ENCODE measurements around the gene TEKTIP1.

The TEKTIP1 gene

DNA sequence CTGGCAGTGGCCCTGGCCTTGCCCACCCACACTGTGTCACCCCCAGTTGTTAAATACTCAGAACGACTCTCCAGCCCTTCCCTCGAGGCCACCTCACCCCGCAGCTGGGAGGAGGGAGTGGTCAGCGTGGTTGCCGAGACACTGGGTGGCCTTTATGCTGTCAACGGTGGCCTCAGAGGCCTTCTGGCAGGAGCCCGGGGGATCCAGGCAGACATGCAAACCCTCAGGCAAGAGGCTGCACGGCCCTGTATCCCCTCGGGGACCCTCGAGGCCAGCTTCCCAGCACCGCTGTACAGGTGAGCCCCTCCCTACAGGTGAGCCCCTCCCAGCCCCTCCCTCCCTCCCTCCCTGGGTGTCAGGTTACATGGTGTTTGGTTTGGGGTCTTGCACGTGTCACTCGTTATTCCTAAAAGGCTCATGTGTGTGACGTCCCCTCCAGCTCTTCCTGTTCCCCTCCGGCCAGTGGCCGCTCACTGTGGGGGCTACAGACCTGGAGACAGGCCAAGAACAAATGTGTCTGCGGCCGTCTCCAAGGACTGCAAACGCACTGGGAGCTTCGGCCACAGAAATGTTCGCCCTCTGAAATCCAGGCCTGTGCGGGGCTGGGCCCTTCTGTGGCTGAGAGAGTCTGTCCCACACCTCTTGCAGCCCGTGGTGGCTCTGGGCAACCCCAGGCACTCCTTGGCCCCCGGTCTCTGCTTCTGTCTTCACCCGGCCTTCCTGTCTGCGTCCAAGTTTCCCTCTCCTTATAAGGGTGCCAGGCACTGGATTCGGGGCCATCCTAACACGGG lies at the start of gene TEKTIP1:
TSS of gene TEKTIP1 (plus strand) at position 210 of the 791 bp plus-strand sequence. CDS start at position 214, 4 bp downstream.
- DNase-seq (ENCODE audit: low read depth in 4 of 4, low spot score in 1 of 4) = no peak

GRCh38 chr19:3491396-3492119 lies 47.4 kb upstream of the TEKTIP1 start:
- no peak for DNase-seq (ENCODE audit: low read depth in 4 of 4, low spot score in 1 of 4)

DNA sequence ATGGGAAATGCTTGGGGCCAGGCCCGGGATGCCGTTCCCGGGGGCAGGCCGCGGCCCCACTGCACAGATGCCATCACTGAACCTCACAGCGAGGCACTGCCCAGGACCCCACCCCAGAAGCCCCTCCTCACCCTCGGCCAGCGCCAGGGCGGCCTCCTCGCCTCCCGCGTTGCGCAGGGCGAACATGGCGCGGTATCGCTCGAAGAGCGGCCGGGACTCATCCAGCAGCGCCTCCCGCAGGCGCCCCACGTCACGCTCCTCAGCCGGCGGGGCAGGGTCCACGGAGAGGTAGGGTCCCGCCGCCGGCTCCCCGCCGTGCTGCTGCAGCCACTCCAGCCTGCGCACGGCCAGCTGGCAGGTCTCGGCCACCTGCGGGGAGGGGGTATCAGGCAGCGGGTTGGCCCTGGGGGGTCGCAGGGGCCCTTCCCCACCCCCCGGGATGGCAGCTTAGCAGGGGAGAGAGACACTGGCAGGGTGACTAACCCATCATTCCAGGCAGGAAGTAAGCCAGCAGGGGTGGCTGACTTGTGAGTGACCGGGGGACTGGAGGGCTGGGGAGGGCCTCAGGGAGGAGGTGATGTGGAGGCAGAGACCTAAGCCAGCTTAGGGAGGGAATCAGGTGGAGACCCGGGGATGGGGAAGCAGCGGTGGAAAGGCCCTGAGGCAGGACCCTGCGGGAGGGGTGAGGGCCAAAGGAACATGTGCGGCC lies 46.7 kb upstream of the TEKTIP1 start:
- no peak for DNase-seq (ENCODE audit: low read depth in 4 of 4, low spot score in 1 of 4)

GRCh38 chr19:3492919-3493318 lies 46.1 kb upstream of the TEKTIP1 start:
- no peak for DNase-seq (ENCODE audit: low read depth in 4 of 4, low spot score in 1 of 4)

GRCh38 chr19:3493651-3494050 lies 45.3 kb upstream of the TEKTIP1 start:
- DNase-seq (ENCODE audit: low read depth in 4 of 4, low spot score in 1 of 4) = no peak

- no peak for DNase-seq (ENCODE audit: low read depth in 4 of 4, low spot score in 1 of 4)
These were observed 44.9 kb upstream of the TEKTIP1 start for GRCh38 chr19:3494051-3494450.

DNA sequence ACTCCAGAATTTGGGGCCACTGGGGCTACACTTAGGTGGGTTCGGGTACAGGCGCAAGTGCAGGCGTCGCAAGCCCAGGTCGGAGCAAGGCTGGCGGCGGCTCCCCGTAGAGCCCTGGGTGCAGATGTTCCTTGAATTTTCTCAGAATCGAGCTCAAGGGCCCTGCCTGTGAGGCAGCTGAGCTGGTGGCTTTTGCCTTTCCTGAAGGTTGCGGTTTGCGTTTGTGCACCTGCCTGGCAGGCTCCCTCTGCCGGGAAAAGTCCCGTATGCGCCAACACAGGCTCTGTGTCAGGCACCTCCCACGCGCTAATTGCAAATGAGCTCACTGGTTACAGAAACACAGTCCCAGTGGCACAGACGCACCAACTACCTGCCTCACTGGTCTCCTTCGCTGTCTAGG lies 44.4 kb upstream of the TEKTIP1 start:
- DNase-seq (ENCODE audit: low read depth in 4 of 4, low spot score in 1 of 4) = peak in 3 of 4 experiments; percentile 47 to 51 (median 50)

DNA sequence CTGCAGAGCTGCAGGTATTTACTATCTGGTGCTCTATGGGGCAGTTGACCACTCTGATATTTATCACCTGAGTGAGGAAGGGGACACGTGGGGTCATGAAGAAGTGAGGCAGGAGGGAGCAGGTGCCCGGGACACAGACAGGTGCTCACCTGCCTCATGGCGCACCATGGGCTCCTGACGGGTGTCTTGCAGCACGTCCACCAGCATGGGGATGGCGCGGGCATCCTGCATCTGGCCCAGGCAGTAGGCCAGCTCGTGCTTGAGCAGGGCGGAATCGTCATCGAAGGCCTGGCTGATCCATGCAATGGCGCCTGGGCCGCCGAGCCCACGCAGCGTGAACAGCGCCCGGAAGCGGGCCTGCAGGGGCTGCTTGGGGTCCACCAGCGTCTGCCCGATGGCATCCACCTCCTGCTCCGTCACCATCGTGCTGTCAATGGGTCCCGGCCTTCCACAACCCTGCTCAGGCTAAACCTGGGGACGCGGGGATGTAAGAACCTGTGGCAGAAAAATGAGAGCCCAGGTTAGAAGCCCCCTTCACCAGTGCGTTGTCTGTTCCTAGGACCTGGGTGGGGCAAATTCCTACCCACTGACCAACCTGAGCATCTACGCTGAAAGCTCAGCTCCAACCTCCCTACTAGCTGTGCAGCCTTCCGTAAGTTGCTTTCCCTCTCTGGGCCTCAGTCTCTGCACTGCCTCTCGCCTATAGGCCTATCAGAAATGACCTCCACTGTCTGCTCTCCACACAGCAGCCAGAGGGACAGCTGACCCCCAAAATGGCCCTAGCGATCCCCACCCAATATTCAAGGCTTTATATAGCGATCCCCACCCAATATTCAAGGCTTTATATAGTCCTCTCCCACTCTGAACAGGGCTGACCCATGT lies 42.3 kb upstream of the TEKTIP1 start:
- no peak for DNase-seq (ENCODE audit: low read depth in 4 of 4, low spot score in 1 of 4)

DNA sequence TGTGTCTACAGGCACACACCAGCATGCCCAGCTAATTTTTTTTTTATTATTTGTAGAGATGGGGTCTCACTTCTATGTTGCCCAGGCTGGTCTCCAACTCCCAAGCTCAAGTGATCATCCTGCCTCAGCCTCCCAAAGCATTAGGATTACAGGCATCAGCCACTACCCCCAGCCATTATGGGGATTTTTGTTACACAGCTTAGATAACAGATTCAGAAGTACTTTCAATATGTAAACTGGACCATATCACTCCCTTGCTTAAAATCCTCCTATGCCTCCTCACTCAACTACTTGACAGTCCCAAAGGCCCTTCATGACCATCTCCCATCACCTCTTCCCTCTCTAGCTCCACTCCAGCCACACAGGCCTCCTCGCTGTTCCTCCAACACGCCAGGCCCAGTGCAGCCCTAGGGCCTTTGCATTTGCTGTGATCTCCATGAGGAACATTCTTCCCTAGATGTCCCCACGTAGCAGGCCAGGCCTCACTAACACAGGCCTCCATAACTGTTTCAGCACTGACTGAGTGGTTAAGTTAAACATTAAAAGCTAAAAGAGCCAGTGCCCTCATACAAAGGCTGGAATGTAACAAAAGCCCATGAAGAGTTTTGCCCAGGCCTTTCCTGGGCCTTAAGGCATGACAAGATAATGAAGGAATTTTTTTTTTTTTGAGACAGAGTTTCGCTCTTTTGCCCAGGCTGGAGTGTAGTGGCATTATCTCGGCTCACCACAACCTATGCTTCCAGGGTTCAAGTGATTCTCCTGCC lies 41.0 kb upstream of the TEKTIP1 start:
- no peak for DNase-seq (ENCODE audit: low read depth in 4 of 4, low spot score in 1 of 4)

DNA sequence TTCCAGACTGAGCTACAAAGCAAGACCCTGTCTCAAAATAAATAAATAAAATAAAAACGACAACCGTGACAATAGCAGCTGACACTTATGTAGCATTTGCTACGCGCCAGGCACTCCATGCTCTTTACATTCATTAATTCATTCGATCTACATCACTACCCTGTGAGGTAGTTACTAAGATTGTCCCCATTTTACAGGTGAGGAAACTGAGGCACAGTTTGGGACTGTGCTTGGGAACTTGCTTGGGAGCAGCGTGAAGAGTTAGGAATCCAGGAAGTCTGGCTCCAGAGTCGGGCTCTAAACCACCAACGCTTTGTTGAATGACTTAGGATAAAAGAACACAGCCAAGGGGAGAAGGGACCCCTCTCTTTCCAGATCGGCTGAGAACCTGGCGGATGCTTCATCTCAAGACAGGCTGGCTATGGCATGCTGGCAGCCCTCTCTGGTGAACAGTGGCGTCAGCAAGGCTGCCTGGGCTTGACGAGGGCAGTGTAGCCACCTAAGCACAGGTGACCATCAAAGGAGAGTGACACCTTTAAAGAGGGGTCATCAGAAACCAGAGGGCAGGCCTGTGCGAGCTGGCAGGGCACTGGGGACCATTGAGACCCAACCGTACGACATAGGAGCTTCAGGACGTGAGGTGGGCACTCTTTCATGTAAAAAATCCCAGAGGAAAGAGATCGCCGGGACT lies 39.1 kb upstream of the TEKTIP1 start:
- no peak for DNase-seq (ENCODE audit: low read depth in 4 of 4, low spot score in 1 of 4)

GRCh38 chr19:3500429-3501101 lies 38.4 kb upstream of the TEKTIP1 start, which contains the start of gene DOHH:
Gene DOHH (minus strand): TSS chr19:3500674. CDS start chr19:3496814, 3,860 bp downstream.
- peak; percentile 87 to 94 (median 92) for DNase-seq (ENCODE audit: low read depth in 4 of 4, low spot score in 1 of 4)

GRCh38 chr19:3501780-3502179 lies 37.2 kb upstream of the TEKTIP1 start:
- no peak for DNase-seq (ENCODE audit: low read depth in 4 of 4, low spot score in 1 of 4)

DNA sequence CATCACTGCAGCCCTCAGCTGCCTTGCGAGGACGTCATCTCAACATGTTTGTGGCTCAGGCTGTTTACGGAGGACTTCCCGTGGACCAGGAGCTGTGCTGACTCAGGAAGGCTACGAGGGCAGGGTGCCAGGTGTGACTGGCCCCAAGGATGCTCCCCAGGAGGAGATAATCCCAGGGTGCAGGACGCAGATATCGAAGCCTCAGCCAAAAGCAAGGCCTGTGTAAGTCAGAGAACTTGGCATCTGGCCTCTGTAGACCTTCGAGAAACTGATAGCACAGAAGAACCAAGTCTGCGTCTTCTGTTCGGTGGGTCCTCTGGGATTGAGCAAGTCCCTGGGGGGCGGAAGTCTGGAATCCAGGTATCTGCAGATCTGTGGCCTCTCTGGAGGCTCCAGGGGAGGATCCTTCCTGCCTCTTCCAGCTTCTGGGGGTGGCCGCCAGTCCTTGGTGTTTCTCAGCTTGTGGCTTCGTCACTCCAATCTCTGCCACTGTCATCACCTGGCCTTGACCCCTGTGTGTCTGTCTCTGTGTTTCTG lies 35.9 kb upstream of the TEKTIP1 start:
- DNase-seq (ENCODE audit: low read depth in 4 of 4, low spot score in 1 of 4) = no peak

GRCh38 chr19:3504735-3505134 lies 34.2 kb upstream of the TEKTIP1 start:
- no peak for DNase-seq (ENCODE audit: low read depth in 4 of 4, low spot score in 1 of 4)

GRCh38 chr19:3505598-3506383 lies 33.2 kb upstream of the TEKTIP1 start, which contains the start of gene FZR1:
Gene FZR1 (plus strand): TSS chr19:3506311. CDS start chr19:3522990, 16,679 bp downstream.
- DNase-seq (ENCODE audit: low read depth in 4 of 4, low spot score in 1 of 4) = peak; percentile 96 to 99 (median 98)

GRCh38 chr19:3506384-3507340 lies 32.3 kb upstream of the TEKTIP1 start:
- DNase-seq (ENCODE audit: low read depth in 4 of 4, low spot score in 1 of 4) = peak in 2 of 4 experiments; percentile 6 to 8
